HG03135 (cell line): ENCODE results near the gene RAB23.

Source experiments
- ATAC-seq: cut with Tn5 transposase; IDR thresholded peaks from one replicate; pipeline ENCODE4 v1.9.1; 2021; ENCODE audit warnings: mild to moderate bottlenecking, moderate library complexity; ENCODE audit not compliant: unreplicated experiment

Gene RAB23

GRCh38 chr6:57221936-57222742 is at the start of gene RAB23:
RAB23 (minus strand) TSS chr6:57222307; CDS start chr6:57210380, 11,927 bp downstream.
- peak; percentile 83 for ATAC-seq

- ATAC-seq = no peak
Measured at GRCh38 chr6:57268294-57268640, 46.2 kb upstream of the RAB23 start.

GRCh38 chr6:57267586-57268293 is 45.6 kb upstream of the RAB23 start:
- no peak for ATAC-seq

- no peak for ATAC-seq
Measured at GRCh38 chr6:57265755-57266221, 43.7 kb upstream of the RAB23 start.

- ATAC-seq = no peak
Measured at GRCh38 chr6:57263739-57264138, 41.6 kb upstream of the RAB23 start.

GRCh38 chr6:57262901-57263694 is 41.0 kb upstream of the RAB23 start:
- ATAC-seq = no peak

- ATAC-seq = no peak
Measured at GRCh38 chr6:57262488-57262887, 40.4 kb upstream of the RAB23 start.

GRCh38 chr6:57261926-57262325 is 39.8 kb upstream of the RAB23 start:
- ATAC-seq = no peak

GRCh38 chr6:57259064-57259463 is 37.0 kb upstream of the RAB23 start:
- ATAC-seq = no peak

- no peak for ATAC-seq
Measured at GRCh38 chr6:57257911-57258541, 35.9 kb upstream of the RAB23 start.

- ATAC-seq = no peak
Measured at GRCh38 chr6:57256541-57256940, 34.4 kb upstream of the RAB23 start.

GRCh38 chr6:57255451-57256169 is 33.5 kb upstream of the RAB23 start:
- no peak for ATAC-seq

GRCh38 chr6:57254055-57254717 is 32.1 kb upstream of the RAB23 start:
- no peak for ATAC-seq

- ATAC-seq = no peak
Measured at GRCh38 chr6:57252975-57253374, 30.9 kb upstream of the RAB23 start.

GRCh38 chr6:57252137-57252536 is 30.0 kb upstream of the RAB23 start:
- no peak for ATAC-seq

GRCh38 chr6:57250348-57250747 is 28.2 kb upstream of the RAB23 start:
- no peak for ATAC-seq

GRCh38 chr6:57248311-57248895 is 26.3 kb upstream of the RAB23 start:
- ATAC-seq = no peak

GRCh38 chr6:57247603-57248002 is 25.5 kb upstream of the RAB23 start:
- ATAC-seq = no peak

GRCh38 chr6:57246307-57246706 is 24.2 kb upstream of the RAB23 start:
- ATAC-seq = no peak
